Measurements from ENCODE around the gene STARD4. TPM values are rescaled to one million over a fixed set of nuclear protein-coding genes. Genes with fewer than 3 reads are reported as not detected.

Gene STARD4
- total RNA-seq, 2 experiments from 2014 or later = 30.4 to 43.8 TPM

GRCh38 chr5:111548992-111549649, 36.8 kb upstream of the STARD4 start:
- CTCF ChIA-PET (ENCODE audit: unreplicated experiment) = no interaction called here
- POLR2A ChIA-PET = no interaction called here
- Histone ChIP-seq H3K4me1 (ENCODE audit: insufficient read depth, low read length, poor library complexity, severe bottlenecking) (peaks cover 6% of the 10 kb centered on the region), H3K36me3 (ENCODE audit: insufficient read depth, low read length) (no peaks in the 10 kb centered on the region), H2AFZ (ENCODE audit: low read length) (no peak overlapping the region), H3K4me3 (ENCODE audit: low read depth, low read length, poor library complexity, severe bottlenecking) (no peak overlapping the region), H3K27ac (ENCODE audit: low read depth, low read length, poor library complexity, severe bottlenecking) (no peak overlapping the region), H4K20me1 (ENCODE audit: insufficient read depth, low read length) (no peaks in the 10 kb centered on the region), H3K4me2 (ENCODE audit: low read length) (no peak overlapping the region), H3K9me3 (ENCODE audit: low read length) (no peaks in the 10 kb centered on the region), H3K79me2 (ENCODE audit: insufficient read depth, low read depth, low read length) (no peaks in the 10 kb centered on the region), H3K9me2 (ENCODE audit: insufficient read depth, low read length) (no peaks in the 10 kb centered on the region)
- no TSS peak for BruUV-seq (replicated peaks)
- DNase-seq (ENCODE audit: low spot score) = no peak
- intact Hi-C loops (cut with micrococcal nuclease; ENCODE audit: unreplicated experiment) = no loop called here
- TF ChIP-seq CTCF (conservative IDR thresholded peaks at IDR 0.05; ENCODE audit: low read length) = no peak
- no peak for TF ChIP-seq EZH2phosphoT487 (IDR thresholded peaks at IDR 0.05; ENCODE audit: borderline replicate concordance, low read depth, low read length)

- Histone ChIP-seq H3K4me3 (ENCODE audit: low read depth, low read length, poor library complexity, severe bottlenecking) (no peak overlapping the region), H3K9me3 (ENCODE audit: low read length) (no peaks in the 10 kb centered on the region), H3K4me1 (ENCODE audit: insufficient read depth, low read length, poor library complexity, severe bottlenecking) (peaks cover 6% of the 10 kb centered on the region), H4K20me1 (ENCODE audit: insufficient read depth, low read length) (no peaks in the 10 kb centered on the region), H3K4me2 (ENCODE audit: low read length) (no peak overlapping the region), H3K27ac (ENCODE audit: low read depth, low read length, poor library complexity, severe bottlenecking) (no peak overlapping the region), H3K79me2 (ENCODE audit: insufficient read depth, low read depth, low read length) (no peaks in the 10 kb centered on the region), H2AFZ (ENCODE audit: low read length) (no peak overlapping the region), H3K9me2 (ENCODE audit: insufficient read depth, low read length) (no peaks in the 10 kb centered on the region), H3K36me3 (ENCODE audit: insufficient read depth, low read length) (no peaks in the 10 kb centered on the region)
- ChIA-PET POLR2A (interaction anchor here (1.2 kb wide), 1 partner anchor 601 kb away, joined by 3 read pairs; no protein-coding TSS in a partner anchor), CTCF (ENCODE audit: unreplicated experiment) (no interaction called here)
- TF ChIP-seq EZH2phosphoT487 (IDR thresholded peaks at IDR 0.05; ENCODE audit: borderline replicate concordance, low read depth, low read length) (no peak), CTCF (conservative IDR thresholded peaks at IDR 0.05; ENCODE audit: low read length) (no peak)
- no TSS peak for BruUV-seq (replicated peaks)
- intact Hi-C loops (cut with micrococcal nuclease; ENCODE audit: unreplicated experiment) = no loop called here
- DNase-seq (ENCODE audit: low spot score) = no peak
Observed at GRCh38 chr5:111548348-111548950, 36.1 kb upstream of the STARD4 start.

GRCh38 chr5:111545031-111545430, 32.7 kb upstream of the STARD4 start:
- H3K27ac ChIP-seq (ENCODE audit: low read depth, low read length, poor library complexity, severe bottlenecking) = no peak overlapping the region
- intact Hi-C loops (cut with micrococcal nuclease; ENCODE audit: unreplicated experiment) = no loop called here
- no peaks in the 10 kb centered on the region for H4K20me1 ChIP-seq (ENCODE audit: insufficient read depth, low read length)
- no peak overlapping the region for H3K4me3 ChIP-seq (ENCODE audit: low read depth, low read length, poor library complexity, severe bottlenecking)
- no peaks in the 10 kb centered on the region for H3K9me2 ChIP-seq (ENCODE audit: insufficient read depth, low read length)
- ChIA-PET CTCF (ENCODE audit: unreplicated experiment) (no interaction called here), POLR2A (no interaction called here)
- DNase-seq (ENCODE audit: low spot score) = no peak
- no peak overlapping the region for H2AFZ ChIP-seq (ENCODE audit: low read length)
- no TSS peak for BruUV-seq (replicated peaks)
- no peak overlapping the region for H3K4me2 ChIP-seq (ENCODE audit: low read length)
- no peaks in the 10 kb centered on the region for H3K4me1 ChIP-seq (ENCODE audit: insufficient read depth, low read length, poor library complexity, severe bottlenecking)
- no peaks in the 10 kb centered on the region for H3K9me3 ChIP-seq (ENCODE audit: low read length)
- no peaks in the 10 kb centered on the region for H3K36me3 ChIP-seq (ENCODE audit: insufficient read depth, low read length)
- no peak for TF ChIP-seq EZH2phosphoT487 (IDR thresholded peaks at IDR 0.05; ENCODE audit: borderline replicate concordance, low read depth, low read length)
- no peak for TF ChIP-seq CTCF (conservative IDR thresholded peaks at IDR 0.05; ENCODE audit: low read length)
- no peaks in the 10 kb centered on the region for H3K79me2 ChIP-seq (ENCODE audit: insufficient read depth, low read depth, low read length)
